ENCODE data around the gene LILRA5.

DNA sequence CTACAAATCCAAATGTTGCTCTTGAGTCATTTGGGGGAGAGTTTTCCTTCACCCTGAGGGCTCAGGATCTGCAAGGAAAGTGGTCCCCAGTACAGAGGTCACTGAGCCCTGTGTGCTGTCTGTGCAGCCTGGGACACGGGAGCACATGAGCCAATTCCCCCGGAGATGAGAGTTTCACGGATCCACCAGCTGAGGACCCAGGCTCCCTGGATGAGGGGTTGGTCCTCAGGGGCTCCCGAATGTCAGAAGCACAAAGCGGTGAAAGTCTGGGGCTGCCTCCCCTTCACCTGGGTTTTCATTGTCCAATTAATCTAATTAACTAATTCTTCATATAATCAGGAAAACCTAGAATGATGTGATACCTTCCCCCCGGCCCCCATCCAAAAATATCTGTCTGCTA is 18.4 kb downstream of the LILRA5 start:
- TF ChIP-seq FOS (IDR thresholded peaks at IDR 0.05; ENCODE audit: low read depth, low read length) = no peak
- TF ChIP-seq, protein P1, sequence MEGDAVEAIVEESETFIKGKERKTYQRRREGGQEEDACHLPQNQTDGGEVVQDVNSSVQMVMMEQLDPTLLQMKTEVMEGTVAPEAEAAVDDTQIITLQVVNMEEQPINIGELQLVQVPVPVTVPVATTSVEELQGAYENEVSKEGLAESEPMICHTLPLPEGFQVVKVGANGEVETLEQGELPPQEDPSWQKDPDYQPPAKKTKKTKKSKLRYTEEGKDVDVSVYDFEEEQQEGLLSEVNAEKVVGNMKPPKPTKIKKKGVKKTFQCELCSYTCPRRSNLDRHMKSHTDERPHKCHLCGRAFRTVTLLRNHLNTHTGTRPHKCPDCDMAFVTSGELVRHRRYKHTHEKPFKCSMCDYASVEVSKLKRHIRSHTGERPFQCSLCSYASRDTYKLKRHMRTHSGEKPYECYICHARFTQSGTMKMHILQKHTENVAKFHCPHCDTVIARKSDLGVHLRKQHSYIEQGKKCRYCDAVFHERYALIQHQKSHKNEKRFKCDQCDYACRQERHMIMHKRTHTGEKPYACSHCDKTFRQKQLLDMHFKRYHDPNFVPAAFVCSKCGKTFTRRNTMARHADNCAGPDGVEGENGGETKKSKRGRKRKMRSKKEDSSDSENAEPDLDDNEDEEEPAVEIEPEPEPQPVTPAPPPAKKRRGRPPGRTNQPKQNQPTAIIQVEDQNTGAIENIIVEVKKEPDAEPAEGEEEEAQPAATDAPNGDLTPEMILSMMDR (conservative IDR thresholded peaks at IDR 0.05; ENCODE audit: low read depth, low read length) = no peak
- TF ChIP-seq, protein P2, sequence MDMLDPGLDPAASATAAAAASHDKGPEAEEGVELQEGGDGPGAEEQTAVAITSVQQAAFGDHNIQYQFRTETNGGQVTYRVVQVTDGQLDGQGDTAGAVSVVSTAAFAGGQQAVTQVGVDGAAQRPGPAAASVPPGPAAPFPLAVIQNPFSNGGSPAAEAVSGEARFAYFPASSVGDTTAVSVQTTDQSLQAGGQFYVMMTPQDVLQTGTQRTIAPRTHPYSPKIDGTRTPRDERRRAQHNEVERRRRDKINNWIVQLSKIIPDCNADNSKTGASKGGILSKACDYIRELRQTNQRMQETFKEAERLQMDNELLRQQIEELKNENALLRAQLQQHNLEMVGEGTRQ (IDR thresholded peaks at IDR 0.05; ENCODE audit: low read depth, low read length) = no peak
- no peak for TF ChIP-seq POLR2A (IDR thresholded peaks at IDR 0.05; ENCODE audit: low read depth, low read length)
- no peak for TF ChIP-seq MAFK (IDR thresholded peaks at IDR 0.05; ENCODE audit: low read depth, low read length)
- TF ChIP-seq BHLHE40 (IDR thresholded peaks at IDR 0.05; ENCODE audit: low read depth, low read length) = no peak
- TF ChIP-seq MXI1 (IDR thresholded peaks at IDR 0.05; ENCODE audit: borderline replicate concordance, low read depth, low read length) = no peak
- TF ChIP-seq, protein P3, sequence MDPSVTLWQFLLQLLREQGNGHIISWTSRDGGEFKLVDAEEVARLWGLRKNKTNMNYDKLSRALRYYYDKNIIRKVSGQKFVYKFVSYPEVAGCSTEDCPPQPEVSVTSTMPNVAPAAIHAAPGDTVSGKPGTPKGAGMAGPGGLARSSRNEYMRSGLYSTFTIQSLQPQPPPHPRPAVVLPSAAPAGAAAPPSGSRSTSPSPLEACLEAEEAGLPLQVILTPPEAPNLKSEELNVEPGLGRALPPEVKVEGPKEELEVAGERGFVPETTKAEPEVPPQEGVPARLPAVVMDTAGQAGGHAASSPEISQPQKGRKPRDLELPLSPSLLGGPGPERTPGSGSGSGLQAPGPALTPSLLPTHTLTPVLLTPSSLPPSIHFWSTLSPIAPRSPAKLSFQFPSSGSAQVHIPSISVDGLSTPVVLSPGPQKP (IDR thresholded peaks at IDR 0.05; ENCODE audit: borderline replicate concordance, low read depth, low read length) = no peak
- no peak for TF ChIP-seq CEBPB (IDR thresholded peaks at IDR 0.05; ENCODE audit: low read depth, low read length)
- TF ChIP-seq MAZ (IDR thresholded peaks at IDR 0.05; ENCODE audit: borderline replicate concordance, low read depth, low read length) = no peak
- TF ChIP-seq RAD21 (IDR thresholded peaks at IDR 0.05; ENCODE audit: low read length) = no peak
- TF ChIP-seq SMC3 (IDR thresholded peaks at IDR 0.05; ENCODE audit: low read depth, low read length) = no peak

Data from IMR-90 (cell line).